SK-N-SH treated with all-trans-retinoic acid at 6 μM for 48 hours (cell line): ENCODE data around the gene BBS5.
"Not testable (repeated sequence)": the region's sequence is repeated elsewhere in the genome, so short reads cannot be mapped to it uniquely, and the experiment has no call there.

Experiments used
- ATAC-seq: fragments of 200-7000 bp; cut with Tn5 transposase; 3 replicates; pipeline ENCODE4 v1.9.1; 2020; ENCODE audit warnings: mild to moderate bottlenecking, moderate library complexity
- ARNTL ChIP-seq: fragments of 450-650 bp; formaldehyde crosslinking; IDR thresholded peaks from 2 replicates; pipeline ENCODE4 v1.5.0; 2020; ENCODE audit warnings: low read depth, mild to moderate bottlenecking, moderate library complexity, borderline replicate concordance
- BACH2 ChIP-seq: fragments of 250-450 bp; sonication (Bioruptor Pico); IDR thresholded peaks from 2 replicates; pipeline ENCODE4 v1.9.0; 2021; ENCODE audit warnings: mild to moderate bottlenecking, borderline replicate concordance
- CSDC2 ChIP-seq: fragments of 250-450 bp; sonication (Bioruptor Pico); IDR thresholded peaks from 2 replicates; pipeline ENCODE4 v1.5.0; 2020; ENCODE audit warnings: mild to moderate bottlenecking, moderate library complexity
- CSRNP3 ChIP-seq: fragments of 250-450 bp; sonication (Bioruptor Pico); IDR thresholded peaks from 2 replicates; pipeline ENCODE4 v1.5.1; 2021; ENCODE audit warnings: mild to moderate bottlenecking, moderate library complexity
- ESRRG ChIP-seq: fragments of 250-450 bp; sonication (Bioruptor Pico); IDR thresholded peaks from 2 replicates; pipeline ENCODE4 v1.6.1; 2021; ENCODE audit warnings: mild to moderate bottlenecking
- OSR1 ChIP-seq: fragments of 250-450 bp; sonication (Bioruptor Pico); IDR thresholded peaks from 2 replicates; pipeline ENCODE4 v1.8.0; 2022; ENCODE audit warnings: moderate library complexity, mild to moderate bottlenecking, inconsistent platforms
- POU6F1 ChIP-seq: fragments of 250-450 bp; sonication (Bioruptor Pico); IDR thresholded peaks from 2 replicates; pipeline ENCODE4 v1.8.0; 2021; ENCODE audit warnings: low read depth, mild to moderate bottlenecking, moderate library complexity, borderline replicate concordance
- PPARA ChIP-seq: fragments of 250-450 bp; sonication (Bioruptor Pico); IDR thresholded peaks from 2 replicates; pipeline ENCODE4 v1.5.0; 2020; ENCODE audit warnings: mild to moderate bottlenecking, borderline replicate concordance
- RARB ChIP-seq: fragments of 250-450 bp; sonication (Bioruptor Pico); IDR thresholded peaks from 2 replicates; pipeline ENCODE4 v1.8.0; 2021; ENCODE audit warnings: mild to moderate bottlenecking, moderate library complexity
- TOX ChIP-seq: fragments of 250-450 bp; sonication (Bioruptor Pico); IDR thresholded peaks from 2 replicates; pipeline ENCODE4 v1.8.0; 2021; ENCODE audit warnings: mild to moderate bottlenecking, moderate library complexity, borderline replicate concordance
- ZC3H10 ChIP-seq: fragments of 250-450 bp; sonication (Bioruptor Pico); IDR thresholded peaks from 2 replicates; pipeline ENCODE4 v1.5.1; 2021; ENCODE audit warnings: mild to moderate bottlenecking, moderate library complexity
- ZFP3 ChIP-seq: fragments of 250-450 bp; sonication (Bioruptor Pico); IDR thresholded peaks from 2 replicates; pipeline ENCODE4 v1.5.0; 2020; ENCODE audit warnings: mild to moderate bottlenecking, moderate library complexity
- ZFP30 ChIP-seq: fragments of 450-650 bp; formaldehyde crosslinking; IDR thresholded peaks from 2 replicates; pipeline ENCODE4 v1.5.0; 2022; ENCODE audit warnings: mild to moderate bottlenecking, moderate library complexity
- ZNF565 ChIP-seq: fragments of 450-650 bp; formaldehyde crosslinking; conservative IDR thresholded peaks from 2 replicates; pipeline ENCODE4 v1.5.0; 2020; ENCODE audit warnings: low read depth, mild to moderate bottlenecking, moderate library complexity
- ZNF8 ChIP-seq: fragments of 450-650 bp; formaldehyde crosslinking; IDR thresholded peaks from 2 replicates; pipeline ENCODE4 v1.5.0; 2020; ENCODE audit warnings: mild to moderate bottlenecking, moderate library complexity
- TF ChIP-seq, protein P1 (sequence below): fragments of 250-450 bp; sonication (Bioruptor Pico); IDR thresholded peaks from 2 replicates; pipeline ENCODE4 v1.5.0; 2020; ENCODE audit warnings: mild to moderate bottlenecking, moderate library complexity
- TF ChIP-seq, protein P2 (sequence below): fragments of 250-450 bp; sonication (Bioruptor Pico); IDR thresholded peaks from 2 replicates; pipeline ENCODE4 v1.5.1; 2020; ENCODE audit warnings: low read depth, mild to moderate bottlenecking, moderate library complexity

The BBS5 gene

GRCh38 chr2:169452080-169452479 is 27.2 kb upstream of the BBS5 start (continued):
- TF ChIP-seq BACH2 (no peak), CSDC2 (CRISPR knock-in tag) (no peak), ZC3H10 (no peak), RARB (CRISPR knock-in tag) (no peak)

DNA sequence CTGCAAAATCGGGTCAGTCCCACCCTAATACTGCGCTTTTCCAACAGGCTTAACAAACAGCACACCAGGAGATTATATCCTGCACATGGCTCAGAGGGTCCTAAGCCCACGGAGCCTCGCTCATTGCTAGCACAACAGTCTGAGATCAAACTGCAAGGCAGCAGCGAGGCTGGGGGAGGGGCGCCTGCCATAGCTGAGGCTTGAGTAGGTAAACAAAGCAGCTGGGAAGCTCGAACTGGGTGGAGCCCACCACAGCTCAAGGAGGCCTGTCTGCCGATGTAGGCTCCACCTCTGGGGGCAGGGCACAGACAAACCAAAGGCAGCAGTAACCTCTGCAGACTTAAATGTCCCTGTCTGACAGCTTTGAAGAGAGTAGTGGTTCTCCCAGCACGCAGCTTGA is 26.2 kb upstream of the BBS5 start:
- ATAC-seq: not testable (repeated sequence)

- TF ChIP-seq ZC3H10: no peak
- TF ChIP-seq PPARA (CRISPR knock-in tag): no peak
- no peak for TF ChIP-seq CSRNP3 (CRISPR knock-in tag)
- TF ChIP-seq ZNF565 (CRISPR knock-in tag): no peak
- no peak for TF ChIP-seq CSDC2 (CRISPR knock-in tag)
- TF ChIP-seq, protein P1, sequence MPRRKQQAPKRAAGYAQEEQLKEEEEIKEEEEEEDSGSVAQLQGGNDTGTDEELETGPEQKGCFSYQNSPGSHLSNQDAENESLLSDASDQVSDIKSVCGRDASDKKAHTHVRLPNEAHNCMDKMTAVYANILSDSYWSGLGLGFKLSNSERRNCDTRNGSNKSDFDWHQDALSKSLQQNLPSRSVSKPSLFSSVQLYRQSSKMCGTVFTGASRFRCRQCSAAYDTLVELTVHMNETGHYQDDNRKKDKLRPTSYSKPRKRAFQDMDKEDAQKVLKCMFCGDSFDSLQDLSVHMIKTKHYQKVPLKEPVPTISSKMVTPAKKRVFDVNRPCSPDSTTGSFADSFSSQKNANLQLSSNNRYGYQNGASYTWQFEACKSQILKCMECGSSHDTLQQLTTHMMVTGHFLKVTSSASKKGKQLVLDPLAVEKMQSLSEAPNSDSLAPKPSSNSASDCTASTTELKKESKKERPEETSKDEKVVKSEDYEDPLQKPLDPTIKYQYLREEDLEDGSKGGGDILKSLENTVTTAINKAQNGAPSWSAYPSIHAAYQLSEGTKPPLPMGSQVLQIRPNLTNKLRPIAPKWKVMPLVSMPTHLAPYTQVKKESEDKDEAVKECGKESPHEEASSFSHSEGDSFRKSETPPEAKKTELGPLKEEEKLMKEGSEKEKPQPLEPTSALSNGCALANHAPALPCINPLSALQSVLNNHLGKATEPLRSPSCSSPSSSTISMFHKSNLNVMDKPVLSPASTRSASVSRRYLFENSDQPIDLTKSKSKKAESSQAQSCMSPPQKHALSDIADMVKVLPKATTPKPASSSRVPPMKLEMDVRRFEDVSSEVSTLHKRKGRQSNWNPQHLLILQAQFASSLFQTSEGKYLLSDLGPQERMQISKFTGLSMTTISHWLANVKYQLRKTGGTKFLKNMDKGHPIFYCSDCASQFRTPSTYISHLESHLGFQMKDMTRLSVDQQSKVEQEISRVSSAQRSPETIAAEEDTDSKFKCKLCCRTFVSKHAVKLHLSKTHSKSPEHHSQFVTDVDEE (CRISPR knock-in tag): no peak
- ATAC-seq: no peak
These were observed 18.2 kb upstream of the BBS5 start for GRCh38 chr2:169461143-169461542.

GRCh38 chr2:169462896-169463695 is 16.2 kb upstream of the BBS5 start:
- peak; percentile 77 for ATAC-seq
- TF ChIP-seq ZNF8 (CRISPR knock-in tag): no peak
- TF ChIP-seq PPARA (CRISPR knock-in tag): no peak
- TF ChIP-seq ARNTL (CRISPR knock-in tag): no peak
- TF ChIP-seq, protein P1 (CRISPR knock-in tag): no peak
- no peak for TF ChIP-seq RARB (CRISPR knock-in tag)
- TF ChIP-seq ZFP3: no peak
- no peak for TF ChIP-seq ESRRG (CRISPR knock-in tag)
- TF ChIP-seq POU6F1 (CRISPR knock-in tag): no peak
- no peak for TF ChIP-seq CSRNP3 (CRISPR knock-in tag)
- no peak for TF ChIP-seq ZC3H10

- ATAC-seq: no peak
- TF ChIP-seq ZFP3 (no peak), TOX (CRISPR knock-in tag) (no peak), POU6F1 (CRISPR knock-in tag) (no peak), ZNF8 (CRISPR knock-in tag) (no peak), OSR1 (no peak), CSRNP3 (CRISPR knock-in tag) (no peak), ARNTL (CRISPR knock-in tag) (no peak), ZFP30 (CRISPR knock-in tag) (no peak)
- TF ChIP-seq, protein P2, sequence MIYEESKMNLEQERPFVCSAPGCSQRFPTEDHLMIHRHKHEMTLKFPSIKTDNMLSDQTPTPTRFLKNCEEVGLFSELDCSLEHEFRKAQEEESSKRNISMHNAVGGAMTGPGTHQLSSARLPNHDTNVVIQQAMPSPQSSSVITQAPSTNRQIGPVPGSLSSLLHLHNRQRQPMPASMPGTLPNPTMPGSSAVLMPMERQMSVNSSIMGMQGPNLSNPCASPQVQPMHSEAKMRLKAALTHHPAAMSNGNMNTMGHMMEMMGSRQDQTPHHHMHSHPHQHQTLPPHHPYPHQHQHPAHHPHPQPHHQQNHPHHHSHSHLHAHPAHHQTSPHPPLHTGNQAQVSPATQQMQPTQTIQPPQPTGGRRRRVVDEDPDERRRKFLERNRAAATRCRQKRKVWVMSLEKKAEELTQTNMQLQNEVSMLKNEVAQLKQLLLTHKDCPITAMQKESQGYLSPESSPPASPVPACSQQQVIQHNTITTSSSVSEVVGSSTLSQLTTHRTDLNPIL (CRISPR knock-in tag): no peak
These were observed 14.8 kb upstream of the BBS5 start for GRCh38 chr2:169464466-169464865.
